Liver (tissue), 9 donors: ENCODE results near the gene SPECC1L. TPM values are rescaled to one million over a fixed set of nuclear protein-coding genes. Genes with fewer than 3 reads are reported as not detected.

Source experiments
- DNase-seq: peaks from one replicate; pipeline ENCODE4 v3.0.0-alpha.2; 2017; ENCODE audit warnings: low spot score
- H3K27ac ChIP-seq, 2 donors: one replicate each; pipeline ENCODE4 v1.7.0; 2013; ENCODE audit warnings: inconsistent platforms in 2 of 2, low read length in 2 of 2, control low read depth in 1 of 2, low read depth in 1 of 2, mild to moderate bottlenecking in 1 of 2
- H3K27me3 ChIP-seq, 4 donors: one replicate each; pipeline versions ENCODE4 v1.6.1 to v1.7.0; 2013; ENCODE audit warnings: low read length in 3 of 4, inconsistent platforms in 1 of 4, mild to moderate bottlenecking in 1 of 4, moderate library complexity in 1 of 4; ENCODE audit not compliant: control insufficient read depth in 4 of 4, insufficient read depth in 4 of 4
- H3K36me3 ChIP-seq, 4 donors: one replicate each; pipeline versions ENCODE4 v1.6.1 to v1.7.0; 2013; ENCODE audit warnings: low read length in 3 of 4, mild to moderate bottlenecking in 3 of 4, low read depth in 1 of 4, moderate library complexity in 1 of 4; ENCODE audit not compliant: control insufficient read depth in 4 of 4, insufficient read depth in 3 of 4
- H3K4me1 ChIP-seq, 4 donors: one replicate each; pipeline versions ENCODE4 v1.6.1 to v1.7.0; 2013; ENCODE audit warnings: low read length in 3 of 4, mild to moderate bottlenecking in 3 of 4, moderate library complexity in 1 of 4; ENCODE audit not compliant: control insufficient read depth in 4 of 4, insufficient read depth in 4 of 4
- H3K4me3 ChIP-seq, 3 donors: one replicate each; pipeline versions ENCODE4 v1.6.1 to v1.7.0; 2013; ENCODE audit warnings: low read length in 3 of 3, control low read depth in 1 of 3, low read depth in 1 of 3, mild to moderate bottlenecking in 1 of 3
- H3K9ac ChIP-seq, 2 donors: one replicate each; pipeline ENCODE4 v1.7.0; 2013; ENCODE audit warnings: low read length in 2 of 2, mild to moderate bottlenecking in 2 of 2, moderate library complexity in 2 of 2, control low read depth in 1 of 2, low read depth in 1 of 2
- H3K9me3 ChIP-seq, 4 donors: one replicate each; pipeline versions ENCODE4 v1.6.1 to v1.7.0; 2013; ENCODE audit warnings: low read length in 3 of 4; ENCODE audit not compliant: control insufficient read depth in 4 of 4
- ATF3 ChIP-seq: IDR thresholded peaks from 2 replicates; pipeline ENCODE4 v1.6.1; 2016; ENCODE audit warnings: antibody characterized with exemption
- GABPA ChIP-seq, 2 donors: IDR thresholded peaks in 1 of 2; conservative IDR thresholded peaks in 1 of 2; 2 replicates each; pipeline ENCODE4 v1.6.1; 2016; ENCODE audit warnings: antibody characterized with exemption in 2 of 2, mild to moderate bottlenecking in 1 of 2, moderate library complexity in 1 of 2
- HNF4G ChIP-seq: IDR thresholded peaks from 2 replicates; pipeline ENCODE4 v1.6.1; 2016; ENCODE audit warnings: antibody characterized with exemption
- JUND ChIP-seq, 2 donors: IDR thresholded peaks; 2 replicates each; pipeline ENCODE4 v1.6.1; 2016; ENCODE audit warnings: antibody characterized with exemption in 2 of 2
- MAX ChIP-seq: IDR thresholded peaks from 2 replicates; pipeline ENCODE4 v1.6.1; 2016; ENCODE audit warnings: antibody characterized with exemption
- RAD21 ChIP-seq, 2 donors: IDR thresholded peaks; 2 replicates each; pipeline ENCODE4 v1.6.1; 2016; ENCODE audit warnings: antibody characterized with exemption in 2 of 2, mild to moderate bottlenecking in 2 of 2
- REST ChIP-seq: IDR thresholded peaks from 2 replicates; pipeline ENCODE4 v1.6.1; 2016; ENCODE audit warnings: antibody characterized with exemption, mild to moderate bottlenecking
- SP1 ChIP-seq: IDR thresholded peaks from 2 replicates; pipeline ENCODE4 v1.6.1; 2018; ENCODE audit warnings: antibody characterized with exemption, mild to moderate bottlenecking
- TAF1 ChIP-seq: conservative IDR thresholded peaks from 2 replicates; pipeline ENCODE4 v1.6.1; 2016; ENCODE audit warnings: antibody characterized with exemption, mild to moderate bottlenecking
- YY1 ChIP-seq: IDR thresholded peaks from 2 replicates; pipeline ENCODE4 v1.6.1; 2016; ENCODE audit warnings: antibody characterized with exemption, mild to moderate bottlenecking
- ZBTB33 ChIP-seq: IDR thresholded peaks from 2 replicates; pipeline ENCODE4 v1.6.1; 2016; ENCODE audit warnings: antibody characterized with exemption
- WGBS: extraction: QIAGEN DNeasy Blood & Tissue Kit; methylation state at CpG from one replicate; pipeline ENCODE4 v1.1.7; 2013; 5-methylcytosine and 5-hydroxymethylcytosine counted together
- polyA plus RNA-seq, 2 donors: library from polyadenylated mRNA; stranded (reverse) in 1 of 2; unstranded in 1 of 2; fragments of 200-250 nt in 1 of 2; fragments of >200 nt in 1 of 2; fragmentation: Nextera tagmentation in 1 of 2; extraction: Ambion mirVana in 1 of 2; gene quantifications; one replicate each; pipeline versions ENCODE4 v1.2.1 to v1.2.3, GENCODE V29; 2013 to 2015
- total RNA-seq, 2 donors: library from RNA; depleted of rRNA; stranded (reverse); fragments of >200 nt; gene quantifications; one replicate each; pipeline ENCODE4 v1.2.3, GENCODE V29; 2014
- donor health status: healthy.
- donor health status: healthy.
- donor health status: healthy.
- donor health status: healthy.
- donor health status: healthy.

SPECC1L gene
- total and polyA plus RNA-seq, 4 donors: 5.4 to 22.3 (median 12.3) TPM

GRCh38 chr22:24442352-24442744 lies 171.7 kb downstream of the SPECC1L start:
- Histone ChIP-seq H3K27ac (no peak overlapping the region), H3K27me3 (no peaks in the 10 kb centered on the region), H3K9ac (no peak overlapping the region)

GRCh38 chr22:24443668-24444067 lies 173.0 kb downstream of the SPECC1L start:
- no peak overlapping the region for H3K9ac ChIP-seq
- DNase-seq: no peak
- no peak overlapping the region for H3K27ac ChIP-seq
- no peaks in the 10 kb centered on the region for H3K27me3 ChIP-seq
- H3K4me1 ChIP-seq: peaks cover 0 to 2% (median 0%) of the 10 kb centered on the region in 4 donors
- H3K9me3 ChIP-seq: no peaks in the 10 kb centered on the region
- TF ChIP-seq MAX (no peak), SP1 (no peak), ATF3 (no peak), GABPA (IDR thresholded peaks at IDR 0.05 in 1 of 2, conservative IDR thresholded peaks at IDR 0.05 in 1 of 2) (no peak), TAF1 (no peak), HNF4G (no peak), JUND (IDR thresholded peaks at IDR 0.05) (no peak), ZBTB33 (no peak)
- no peak overlapping the region for H3K4me3 ChIP-seq
- peaks cover 0 to 26% (median 13%) of the 10 kb centered on the region in 4 donors for H3K36me3 ChIP-seq

More at GRCh38 chr22:24442352-24442744, 171.7 kb downstream of the SPECC1L start:
- DNase-seq: no peak
- Histone ChIP-seq H3K4me1 (peaks cover 0 to 2% (median 0%) of the 10 kb centered on the region in 4 donors), H3K36me3 (peaks cover 0 to 29% (median 16%) of the 10 kb centered on the region in 4 donors), H3K4me3 (no peak overlapping the region), H3K9me3 (no peaks in the 10 kb centered on the region)
- WGBS: 89% methylated on average over 8 of the region's 8 CpGs
- TF ChIP-seq MAX: no peak
- TF ChIP-seq ATF3: no peak
- TF ChIP-seq SP1: no peak
- no peak for TF ChIP-seq REST
- TF ChIP-seq JUND (IDR thresholded peaks at IDR 0.05): no peak
- TF ChIP-seq RAD21 (IDR thresholded peaks at IDR 0.05): no peak
- TF ChIP-seq YY1: no peak
- TF ChIP-seq GABPA (IDR thresholded peaks at IDR 0.05 in 1 of 2, conservative IDR thresholded peaks at IDR 0.05 in 1 of 2): no peak
